Left lobe of liver (tissue), 1 donor: ENCODE data around the gene IGF2R. TPM values are rescaled to one million over a fixed set of nuclear protein-coding genes. Genes with fewer than 3 reads are reported as not detected.

Experiments used
- total RNA-seq: library from RNA; stranded (reverse); gene quantifications from one replicate; pipeline ENCODE4 v1.2.1, GENCODE V29; 2021
- donor health status: DM: no; HTN: yes; CAD: no.

IGF2R gene
- total RNA-seq, 1 donor from 2014 or later: 51.5 TPM

Other genes with a start within 250 kb of the IGF2R start
- gene WTAP, start 241.6 kb upstream of the IGF2R start, total RNA-seq: 23.7 TPM
- 44.6 TPM for gene ACAT2, start 207.0 kb upstream of the IGF2R start, total RNA-seq
- gene TCP1, start 179.5 kb upstream of the IGF2R start, total RNA-seq: 58.1 TPM
- 28.8 TPM for gene MRPL18, start 178.6 kb upstream of the IGF2R start, total RNA-seq
- 0.23 TPM for gene PNLDC1, start 168.8 kb upstream of the IGF2R start, total RNA-seq
- gene MAS1, start 78.1 kb upstream of the IGF2R start, total RNA-seq: not detected
- 1,378 TPM for gene SLC22A1, start 152.7 kb downstream of the IGF2R start, total RNA-seq